SK-N-SH (cell line): ENCODE results near the gene POLD3.
A peak's percentile ranks its signal among the peaks of the same experiment; 100 is the strongest.

ENCODE experiments used
- CTCF ChIP-seq: fragments of 200-600 bp; sonication (generic); IDR thresholded peaks from 2 replicates; pipeline ENCODE4 v1.6.1; 2017; ENCODE audit warnings: antibody characterized with exemption, mild to moderate bottlenecking, moderate library complexity
- JUND ChIP-seq: IDR thresholded peaks from 2 replicates; pipeline ENCODE4 v1.4.0; 2012
- MXI1 ChIP-seq: IDR thresholded peaks from 2 replicates; pipeline ENCODE4 v1.6.1; 2012; ENCODE audit warnings: mild to moderate bottlenecking, low read depth, low read length, improper control_type of control experiment
- PBX3 ChIP-seq: IDR thresholded peaks from 2 replicates; pipeline ENCODE4; 2012
- POLR2AphosphoS5 ChIP-seq: IDR thresholded peaks from 2 replicates; pipeline ENCODE4 v1.6.1; 2012; ENCODE audit warnings: low read depth, low read length

- TF ChIP-seq CTCF (peak; percentile 34), JUND (no peak), PBX3 (no peak), MXI1 (no peak), POLR2AphosphoS5 (no peak)
Observed at GRCh38 chr11:74683279-74683871, 91.0 kb downstream of the POLD3 start.
